HepG2 (cell line): Measurements from ENCODE around the gene ADAMTS13. TPM values are rescaled to one million over a fixed set of nuclear protein-coding genes. Genes with fewer than 3 reads are reported as not detected.
A peak's percentile ranks its signal among the peaks of the same experiment; 100 is the strongest.

ENCODE experiments used
- ATF1 ChIP-seq: IDR thresholded peaks from 2 replicates; pipeline ENCODE4 v1.6.1; 2016; ENCODE audit warnings: mild to moderate bottlenecking, control low read depth
- GABPA ChIP-seq, 2 experiments: IDR thresholded peaks; 2 replicates each; pipeline ENCODE4 v1.6.1; 2011 to 2016; ENCODE audit warnings: low read depth in 2 of 2, low read length in 1 of 2, missing biosample characterization in 1 of 2, missing genetic modification characterization in 1 of 2
- JARID2 ChIP-seq: sonication (generic); formaldehyde crosslinking; IDR thresholded peaks from 2 replicates; pipeline ENCODE4 v1.8.1; 2023; ENCODE audit warnings: missing genetic modification reagents, inconsistent platforms; ENCODE audit not compliant: insufficient replicate concordance
- MTA1 ChIP-seq: sonication (generic); formaldehyde crosslinking; IDR thresholded peaks from 2 replicates; pipeline ENCODE4 v1.4.0; 2020; ENCODE audit warnings: missing genetic modification reagents, mild to moderate bottlenecking, borderline replicate concordance
- MTF1 ChIP-seq: sonication (generic); formaldehyde crosslinking; IDR thresholded peaks from 2 replicates; pipeline ENCODE4 v1.5.0; 2020; ENCODE audit warnings: missing genetic modification reagents
- PHF5A ChIP-seq: IDR thresholded peaks from one replicate; pipeline ENCODE4 v1.6.1; 2018; ENCODE audit warnings: low read depth, missing genetic modification reagents; ENCODE audit not compliant: unreplicated experiment
- TEAD3 ChIP-seq: optimal IDR thresholded peaks from 2 replicates; pipeline ENCODE3; 2016; ENCODE audit warnings: borderline replicate concordance
- ZNF224 ChIP-seq: sonication (generic); formaldehyde crosslinking; IDR thresholded peaks from 2 replicates; pipeline ENCODE4 v1.5.0; 2020; ENCODE audit warnings: mild to moderate bottlenecking, missing genetic modification reagents
- ZNF292 ChIP-seq: sonication (generic); formaldehyde crosslinking; IDR thresholded peaks from 2 replicates; pipeline ENCODE4 v1.8.1; 2022; ENCODE audit warnings: mild to moderate bottlenecking, low read depth, missing genetic modification reagents, borderline replicate concordance
- ZNF350 ChIP-seq: sonication (generic); formaldehyde crosslinking; IDR thresholded peaks from 2 replicates; pipeline ENCODE4 v1.4.0; 2020; ENCODE audit warnings: mild to moderate bottlenecking, low read depth, missing genetic modification reagents, borderline replicate concordance
- ZNF577 ChIP-seq: sonication (generic); formaldehyde crosslinking; IDR thresholded peaks from 2 replicates; pipeline ENCODE4 v1.4.0; 2020; ENCODE audit warnings: mild to moderate bottlenecking, low read depth, missing genetic modification reagents, borderline replicate concordance
- ZNF616 ChIP-seq: sonication (generic); formaldehyde crosslinking; IDR thresholded peaks from 2 replicates; pipeline ENCODE4 v1.5.0; 2020; ENCODE audit warnings: low read depth, mild to moderate bottlenecking, missing genetic modification reagents
- ZNF772 ChIP-seq: sonication (generic); formaldehyde crosslinking; IDR thresholded peaks from 2 replicates; pipeline ENCODE4 v1.5.0; 2020; ENCODE audit warnings: mild to moderate bottlenecking, missing genetic modification reagents
- ZSCAN30 ChIP-seq: sonication (generic); formaldehyde crosslinking; IDR thresholded peaks from 2 replicates; pipeline ENCODE4 v1.5.0; 2020; ENCODE audit warnings: mild to moderate bottlenecking, missing genetic modification reagents
- polyA plus RNA-seq, 8 experiments: library from polyadenylated mRNA; depleted of rRNA in 3 of 8; stranded (reverse) in 7 of 8; unstranded in 1 of 8; fragments of >200 nt; fragmentation: Illumina TruSeq in 4 of 8; extraction: Trizol in 4 of 8; gene quantifications; 2 replicates each; pipeline versions ENCODE4 v1.2.1 to v1.2.3, GENCODE V29; 2011 to 2016; ENCODE audit warnings: low read depth in 4 of 8, missing spikeins in 1 of 8, mixed read lengths in 1 of 8; ENCODE audit not compliant: insufficient read depth in 1 of 8
- total RNA-seq, 5 experiments: library from RNA; depleted of rRNA; stranded (reverse); fragments of >200 nt; fragmentation: Illumina TruSeq; extraction: Trizol; gene quantifications; 2 replicates each; pipeline ENCODE4 v1.2.3, GENCODE V29; 2016; ENCODE audit warnings: low read depth in 1 of 5
- TF ChIP-seq, protein P1 (sequence below): sonication (generic); formaldehyde crosslinking; IDR thresholded peaks from 2 replicates; pipeline ENCODE4 v1.5.0; 2020; ENCODE audit warnings: mild to moderate bottlenecking, missing genetic modification reagents
- TF ChIP-seq, protein P2 (sequence below): sonication (generic); formaldehyde crosslinking; IDR thresholded peaks from 2 replicates; pipeline ENCODE4 v1.4.0; 2020; ENCODE audit warnings: low read depth, missing genetic modification reagents

Gene ADAMTS13
- total and polyA plus RNA-seq, 2 of the 13 experiments (the other 11 are each of a cell fraction or from before 2014, with no cell fraction given), result 0.91 to 4.5 TPM

GRCh38 chr9:133421615-133422542 is at the start of gene ADAMTS13 (continued):
- TF ChIP-seq ZNF616 (CRISPR knock-in tag), result no peak
- no peak for TF ChIP-seq ZNF577 (CRISPR knock-in tag)
- no peak for TF ChIP-seq ZSCAN30
- TF ChIP-seq ZNF350 (CRISPR knock-in tag), result no peak
- 0 out of 2 replicates have a peak, but pooled peaks have one; percentile 46 for TF ChIP-seq ZNF772 (CRISPR knock-in tag)
- no peak for TF ChIP-seq JARID2 (CRISPR knock-in tag)
- TF ChIP-seq, protein P1, sequence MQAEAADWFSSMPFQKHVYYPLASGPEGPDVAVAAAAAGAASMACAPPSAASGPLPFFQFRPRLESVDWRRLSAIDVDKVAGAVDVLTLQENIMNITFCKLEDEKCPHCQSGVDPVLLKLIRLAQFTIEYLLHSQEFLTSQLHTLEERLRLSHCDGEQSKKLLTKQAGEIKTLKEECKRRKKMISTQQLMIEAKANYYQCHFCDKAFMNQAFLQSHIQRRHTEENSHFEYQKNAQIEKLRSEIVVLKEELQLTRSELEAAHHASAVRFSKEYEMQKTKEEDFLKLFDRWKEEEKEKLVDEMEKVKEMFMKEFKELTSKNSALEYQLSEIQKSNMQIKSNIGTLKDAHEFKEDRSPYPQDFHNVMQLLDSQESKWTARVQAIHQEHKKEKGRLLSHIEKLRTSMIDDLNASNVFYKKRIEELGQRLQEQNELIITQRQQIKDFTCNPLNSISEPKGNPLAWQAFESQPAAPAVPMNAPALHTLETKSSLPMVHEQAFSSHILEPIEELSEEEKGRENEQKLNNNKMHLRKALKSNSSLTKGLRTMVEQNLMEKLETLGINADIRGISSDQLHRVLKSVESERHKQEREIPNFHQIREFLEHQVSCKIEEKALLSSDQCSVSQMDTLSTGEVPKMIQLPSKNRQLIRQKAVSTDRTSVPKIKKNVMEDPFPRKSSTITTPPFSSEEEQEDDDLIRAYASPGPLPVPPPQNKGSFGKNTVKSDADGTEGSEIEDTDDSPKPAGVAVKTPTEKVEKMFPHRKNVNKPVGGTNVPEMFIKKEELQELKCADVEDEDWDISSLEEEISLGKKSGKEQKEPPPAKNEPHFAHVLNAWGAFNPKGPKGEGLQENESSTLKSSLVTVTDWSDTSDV, result 0 out of 2 replicates have a peak, but pooled peaks have one; percentile 50
- 0 out of 2 replicates have a peak, but pooled peaks have one; percentile 44 for TF ChIP-seq MTA1 (CRISPR knock-in tag)
- 0 out of 2 replicates have a peak, but pooled peaks have one; percentile 50 for TF ChIP-seq ZNF224 (CRISPR knock-in tag)
- no peak for TF ChIP-seq ATF1 (CRISPR knock-in tag)
- TF ChIP-seq, protein P2, sequence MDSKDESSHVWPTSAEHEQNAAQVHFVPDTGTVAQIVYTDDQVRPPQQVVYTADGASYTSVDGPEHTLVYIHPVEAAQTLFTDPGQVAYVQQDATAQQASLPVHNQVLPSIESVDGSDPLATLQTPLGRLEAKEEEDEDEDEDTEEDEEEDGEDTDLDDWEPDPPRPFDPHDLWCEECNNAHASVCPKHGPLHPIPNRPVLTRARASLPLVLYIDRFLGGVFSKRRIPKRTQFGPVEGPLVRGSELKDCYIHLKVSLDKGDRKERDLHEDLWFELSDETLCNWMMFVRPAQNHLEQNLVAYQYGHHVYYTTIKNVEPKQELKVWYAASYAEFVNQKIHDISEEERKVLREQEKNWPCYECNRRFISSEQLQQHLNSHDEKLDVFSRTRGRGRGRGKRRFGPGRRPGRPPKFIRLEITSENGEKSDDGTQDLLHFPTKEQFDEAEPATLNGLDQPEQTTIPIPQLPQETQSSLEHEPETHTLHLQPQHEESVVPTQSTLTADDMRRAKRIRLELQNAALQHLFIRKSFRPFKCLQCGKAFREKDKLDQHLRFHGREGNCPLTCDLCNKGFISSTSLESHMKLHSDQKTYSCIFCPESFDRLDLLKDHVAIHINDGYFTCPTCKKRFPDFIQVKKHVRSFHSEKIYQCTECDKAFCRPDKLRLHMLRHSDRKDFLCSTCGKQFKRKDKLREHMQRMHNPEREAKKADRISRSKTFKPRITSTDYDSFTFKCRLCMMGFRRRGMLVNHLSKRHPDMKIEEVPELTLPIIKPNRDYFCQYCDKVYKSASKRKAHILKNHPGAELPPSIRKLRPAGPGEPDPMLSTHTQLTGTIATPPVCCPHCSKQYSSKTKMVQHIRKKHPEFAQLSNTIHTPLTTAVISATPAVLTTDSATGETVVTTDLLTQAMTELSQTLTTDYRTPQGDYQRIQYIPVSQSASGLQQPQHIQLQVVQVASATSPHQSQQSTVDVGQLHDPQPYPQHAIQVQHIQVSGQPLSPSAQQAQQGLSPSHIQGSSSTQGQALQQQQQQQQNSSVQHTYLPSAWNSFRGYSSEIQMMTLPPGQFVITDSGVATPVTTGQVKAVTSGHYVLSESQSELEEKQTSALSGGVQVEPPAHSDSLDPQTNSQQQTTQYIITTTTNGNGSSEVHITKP, result no peak
- TF ChIP-seq PHF5A (CRISPR knock-in tag), result no peak
- no peak for TF ChIP-seq ZNF292
- no peak for TF ChIP-seq MTF1
- TF ChIP-seq TEAD3 (CRISPR knock-in tag), result peak; percentile 38
- no peak for TF ChIP-seq GABPA (IDR thresholded peaks at IDR 0.05; ENCODE audit: low read depth, low read length)
- peak; percentile 55 for TF ChIP-seq GABPA (CRISPR knock-in tag; IDR thresholded peaks at IDR 0.05; ENCODE audit: low read depth)
